GM21619 (cell line): ENCODE results near the gene DNALI1.
"Not testable (repeated sequence)": the region's sequence is repeated elsewhere in the genome, so short reads cannot be mapped to it uniquely, and the experiment has no call there.

Experiments used
- ATAC-seq: cut with Tn5 transposase; IDR thresholded peaks from one replicate; pipeline ENCODE4 v1.9.1; 2021; ENCODE audit not compliant: unreplicated experiment

The DNALI1 gene

DNA sequence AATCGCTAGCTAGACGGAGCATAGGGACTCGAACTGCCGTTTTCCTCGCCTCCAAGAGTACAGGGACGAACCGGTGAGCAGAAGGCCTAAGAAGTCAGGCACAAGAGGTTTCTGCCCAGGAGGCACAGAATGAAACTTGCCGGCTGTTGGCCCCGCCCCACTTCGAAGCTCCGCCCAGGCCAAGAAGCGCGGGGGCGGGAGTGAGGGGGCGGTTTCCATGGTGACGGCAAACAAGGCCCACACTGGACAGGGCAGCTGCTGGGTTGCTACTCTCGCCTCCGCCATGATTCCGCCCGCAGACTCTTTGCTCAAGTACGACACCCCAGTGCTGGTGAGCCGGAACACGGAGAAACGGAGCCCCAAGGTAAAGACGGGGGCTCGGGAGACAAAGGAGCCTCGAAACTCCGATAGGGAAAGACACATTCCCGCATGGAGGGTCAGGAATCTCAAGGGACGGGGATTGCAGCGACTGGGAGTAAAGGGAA is at the start of gene DNALI1:
Gene DNALI1 (plus strand): TSS at position 229 of the 485 bp plus-strand sequence. CDS start 55 bp downstream, at position 284.
- no peak for ATAC-seq

DNA sequence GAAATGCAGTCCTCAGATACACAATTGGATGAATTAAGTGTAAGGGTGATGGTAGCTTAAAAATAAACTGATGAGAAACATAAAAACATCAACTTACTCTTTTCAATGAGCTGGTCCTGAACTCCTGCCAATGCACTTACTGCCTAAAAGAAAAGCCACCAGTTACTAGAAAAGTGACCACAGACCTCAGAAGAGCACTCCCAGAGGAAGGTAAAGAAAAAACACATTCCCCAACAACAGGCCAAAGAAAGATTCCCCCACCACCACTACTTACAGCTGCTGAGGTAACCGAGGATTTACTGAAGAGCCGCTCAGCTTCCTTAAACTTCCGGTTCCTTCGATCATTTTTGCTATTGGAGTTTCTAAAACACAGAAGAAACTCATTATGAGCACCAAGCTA is 47.6 kb upstream of the DNALI1 start:
- ATAC-seq, result no peak

DNA sequence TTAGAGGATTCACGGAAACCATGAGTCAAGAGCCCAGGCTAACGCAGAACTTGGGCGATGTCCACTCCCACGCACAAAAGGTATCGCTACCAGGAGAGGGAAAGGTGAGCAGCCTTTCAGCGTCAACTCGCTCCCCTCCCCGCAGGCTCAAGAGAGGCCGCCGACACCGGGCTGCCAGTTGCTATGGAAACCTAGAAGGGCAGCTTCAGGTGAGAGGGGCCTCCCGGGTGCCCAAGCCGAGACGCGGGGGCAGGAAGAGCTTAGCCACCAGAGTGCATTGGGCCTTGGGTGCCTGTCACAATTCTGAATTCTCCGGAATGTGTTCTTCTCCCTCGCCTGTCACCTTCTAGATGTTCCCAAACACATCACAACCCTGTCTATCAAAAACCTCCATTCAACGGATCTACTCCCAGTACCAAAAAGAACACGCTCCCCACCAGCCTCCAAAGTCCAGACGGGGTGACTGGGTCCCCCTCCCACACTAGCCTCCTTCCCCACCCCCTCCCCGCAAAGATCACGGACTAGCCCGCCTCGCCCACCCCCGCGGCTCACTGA is 42.9 kb upstream of the DNALI1 start:
- ATAC-seq, result no peak

DNA sequence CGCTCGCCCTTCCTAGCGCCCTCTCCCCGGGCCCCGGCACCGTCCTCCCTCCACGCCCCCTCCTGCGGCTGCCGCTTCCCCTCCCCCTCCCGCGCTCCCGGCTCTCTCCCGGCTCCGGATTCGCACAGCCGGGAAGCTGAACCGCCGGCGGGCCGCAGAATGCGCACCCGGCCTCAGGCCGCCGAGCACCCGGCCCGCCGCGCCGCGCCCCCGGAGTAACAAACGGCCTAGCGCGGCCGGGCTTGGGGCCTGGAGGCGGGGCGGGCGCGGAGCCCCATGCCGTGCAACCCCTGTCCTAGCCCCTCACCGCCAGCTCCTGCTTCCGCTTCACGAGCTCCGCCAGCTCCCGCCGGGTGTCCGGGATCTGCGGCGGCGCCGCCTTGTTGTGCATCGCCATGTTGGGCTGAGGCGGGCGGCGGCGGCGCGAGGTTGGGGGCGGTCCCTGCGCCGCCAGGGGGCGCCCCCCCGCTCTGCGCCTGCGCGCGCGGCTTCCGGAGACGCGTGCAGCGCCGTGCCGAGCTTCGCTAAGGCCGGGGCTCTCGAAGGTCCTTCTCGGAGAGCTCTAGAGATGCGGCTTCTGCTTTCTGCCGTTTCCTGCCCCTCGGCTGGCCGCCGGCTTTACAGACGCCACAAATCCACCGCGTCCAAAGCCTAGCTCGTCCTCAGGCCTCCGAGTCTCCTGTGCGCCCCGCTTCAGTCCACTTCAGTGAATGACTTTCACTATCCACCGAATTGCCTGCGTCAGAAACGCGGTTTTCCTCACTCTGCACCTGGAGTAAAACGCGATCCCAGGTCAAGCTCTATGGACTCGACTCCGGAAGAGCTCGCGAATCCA is 42.2 kb upstream of the DNALI1 start, which contains the start of gene MEAF6:
Gene MEAF6 (minus strand): TSS at position 417 of the 835 bp plus-strand sequence. CDS start 20 bp downstream, at position 397.
- ATAC-seq, result peak; percentile 86

DNA sequence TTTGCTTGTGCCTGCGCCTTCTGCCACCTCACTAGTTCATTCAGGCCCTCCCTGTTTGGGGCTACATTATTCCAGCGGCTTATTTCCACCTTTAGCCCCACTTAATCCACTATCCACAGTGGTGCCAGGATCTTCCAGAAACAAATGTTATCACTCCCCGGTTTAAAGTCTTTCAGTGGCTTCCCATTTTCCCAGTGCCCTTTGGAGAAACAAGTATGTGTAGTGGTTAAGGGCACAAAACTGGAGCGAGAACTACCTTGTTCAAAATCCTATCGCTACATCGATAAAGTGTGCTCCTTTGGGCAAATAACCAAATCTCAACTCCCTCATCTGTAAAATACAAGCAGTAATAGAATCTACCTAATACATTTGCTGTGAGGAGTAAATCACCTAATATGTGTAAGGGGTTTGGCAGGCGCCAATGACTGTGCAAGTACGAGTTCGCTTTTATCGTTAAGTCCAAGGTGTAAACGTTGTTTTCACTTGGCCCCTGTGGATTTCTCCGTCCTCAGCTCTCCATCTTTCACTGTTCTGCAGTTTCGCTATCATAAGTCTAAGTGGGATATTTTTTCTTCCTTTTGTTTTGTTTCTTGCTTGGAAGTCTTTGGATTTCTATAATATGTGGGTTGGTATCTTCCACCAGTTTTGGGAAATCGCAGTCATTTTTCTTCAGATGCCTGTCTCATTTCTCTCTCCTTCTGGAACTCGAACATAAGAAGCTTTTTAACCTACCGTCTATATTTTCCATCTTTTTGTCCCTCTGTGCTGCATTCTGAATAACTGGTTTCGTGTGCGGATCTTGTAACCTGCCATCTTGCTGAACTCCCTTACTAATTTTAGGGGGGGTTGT is 41.3 kb upstream of the DNALI1 start:
- ATAC-seq, result no peak

DNA sequence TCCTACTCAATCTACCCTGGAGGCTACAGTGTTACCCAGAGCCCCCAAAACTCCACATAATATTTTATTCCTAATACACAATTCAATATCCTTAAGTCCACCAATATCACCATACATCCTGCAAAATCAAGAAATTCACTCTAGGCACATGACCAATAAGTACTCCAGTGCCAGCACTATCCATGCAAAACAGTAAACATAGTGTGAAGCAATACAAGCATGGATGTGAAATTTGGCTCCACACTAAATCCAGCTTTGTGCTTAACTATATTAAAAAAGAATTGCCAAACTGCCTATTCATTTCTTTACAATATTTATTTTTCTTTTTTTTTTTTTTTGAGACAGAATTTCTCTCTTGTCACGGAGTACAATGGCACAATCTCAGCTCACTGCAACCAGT is 39.2 kb upstream of the DNALI1 start:
- ATAC-seq, result no peak

DNA sequence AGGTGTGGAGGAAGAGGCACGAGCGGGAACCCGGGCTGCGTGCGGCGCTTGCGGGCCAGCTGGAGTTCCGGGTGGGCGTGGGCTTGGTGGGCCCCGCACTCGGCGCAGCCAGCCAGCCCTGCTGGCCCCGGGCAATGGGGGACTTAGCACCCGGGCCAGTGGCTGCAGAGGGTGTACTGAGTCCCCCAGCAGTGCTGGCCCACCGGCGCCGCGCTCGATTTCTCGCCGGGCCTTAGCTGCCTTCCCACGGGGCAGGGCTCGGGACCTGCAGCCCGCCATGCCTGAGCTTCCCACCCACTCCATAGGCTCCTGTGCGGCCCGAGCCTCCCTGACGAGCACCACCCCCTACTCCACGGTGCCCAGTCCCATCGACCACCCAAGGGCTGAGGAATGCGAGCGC is 38.5 kb upstream of the DNALI1 start:
- not testable (repeated sequence) for ATAC-seq

DNA sequence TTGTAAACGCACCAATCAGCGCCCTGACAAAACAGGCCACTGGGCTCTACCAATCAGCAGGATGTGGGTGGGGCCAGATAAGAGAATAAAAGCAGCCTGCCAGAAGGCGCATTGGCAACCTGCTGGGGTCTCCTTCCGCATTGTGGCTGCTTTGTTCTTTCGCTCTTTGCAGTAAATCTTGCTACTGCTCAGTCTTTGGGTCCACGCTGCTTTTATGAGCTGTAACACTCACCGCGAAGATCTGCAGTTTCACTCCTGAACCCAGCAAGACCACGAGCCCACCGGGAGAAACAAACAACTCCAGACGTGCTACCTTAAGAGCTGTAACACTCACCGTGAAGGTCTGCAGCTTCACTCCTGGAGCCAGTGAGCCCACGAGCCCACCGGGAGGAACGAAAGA is 37.8 kb upstream of the DNALI1 start:
- ATAC-seq, result not testable (repeated sequence)

DNA sequence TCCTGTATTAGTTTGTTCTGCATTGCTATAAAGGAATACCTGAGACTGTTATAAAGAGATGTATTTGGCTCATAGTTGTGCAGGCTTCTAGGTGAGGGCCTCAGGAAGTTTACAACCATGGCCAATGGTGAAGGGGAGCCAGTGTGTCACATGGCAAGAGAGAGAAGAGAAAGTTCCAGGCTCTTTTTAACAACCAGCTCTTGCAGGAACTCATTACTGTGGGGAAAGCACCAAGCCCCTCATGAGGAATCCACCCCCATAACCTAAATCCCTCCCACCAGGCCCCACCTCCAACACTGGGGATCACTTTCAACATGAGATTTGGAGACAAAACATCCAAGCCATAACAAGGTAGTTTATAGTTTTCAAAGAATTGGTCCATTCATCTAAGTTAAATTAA is 37.1 kb upstream of the DNALI1 start:
- no peak for ATAC-seq

DNA sequence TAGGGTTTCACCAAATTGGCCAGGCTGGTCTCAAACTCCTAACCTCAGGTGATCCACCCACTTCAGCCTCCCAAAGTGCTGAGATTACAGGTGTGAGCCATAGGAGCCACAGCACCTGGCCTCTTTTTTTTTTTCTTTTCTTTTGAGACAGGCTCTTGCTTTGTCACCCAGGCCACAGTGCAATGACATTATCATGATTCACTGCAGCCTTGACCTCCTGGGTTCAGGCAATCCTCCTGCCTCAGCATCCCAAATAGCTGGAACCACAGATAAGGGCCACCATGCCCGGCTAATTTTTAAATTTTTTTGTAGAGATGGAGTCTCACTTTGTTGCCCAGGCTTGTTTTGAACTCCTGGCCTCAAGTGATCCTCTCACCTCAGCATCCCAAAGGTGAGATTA is 26.9 kb upstream of the DNALI1 start:
- not testable (repeated sequence) for ATAC-seq

DNA sequence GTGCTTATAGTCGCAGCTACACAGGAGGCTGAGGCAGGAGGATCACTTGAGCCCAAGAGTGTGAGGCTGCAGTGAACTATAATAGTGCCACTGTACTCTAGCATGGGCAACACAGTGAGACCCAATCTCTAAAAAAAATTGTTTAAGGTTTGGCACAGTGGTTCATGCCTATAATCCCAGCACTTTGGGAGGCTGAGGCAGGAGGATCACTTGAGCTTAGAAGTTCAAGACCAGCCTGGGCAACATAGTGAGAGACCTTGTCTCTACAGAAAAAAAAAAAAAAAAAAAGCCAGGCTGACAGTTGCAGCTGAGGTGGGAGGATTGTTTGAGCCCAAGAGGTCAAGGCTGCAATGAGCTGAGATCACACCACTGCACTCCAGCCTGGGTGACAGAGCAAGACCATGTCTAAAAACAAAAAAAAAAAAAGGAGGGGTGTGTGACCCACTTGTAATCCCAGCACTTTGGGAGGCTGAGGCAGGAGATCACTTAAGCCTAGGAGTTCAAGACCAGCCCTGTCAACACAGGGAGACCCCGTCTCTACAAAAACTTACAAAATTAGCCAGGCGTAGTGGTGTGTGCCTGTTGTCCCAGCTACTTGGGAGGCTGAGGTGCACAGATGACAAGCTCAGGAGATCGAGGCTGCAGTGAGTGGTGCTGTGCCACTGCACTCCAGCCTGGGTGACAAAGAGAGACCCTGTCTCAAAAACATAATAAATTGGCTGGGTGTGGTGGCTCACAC is 24.2 kb upstream of the DNALI1 start:
- ATAC-seq, result not testable (repeated sequence)

DNA sequence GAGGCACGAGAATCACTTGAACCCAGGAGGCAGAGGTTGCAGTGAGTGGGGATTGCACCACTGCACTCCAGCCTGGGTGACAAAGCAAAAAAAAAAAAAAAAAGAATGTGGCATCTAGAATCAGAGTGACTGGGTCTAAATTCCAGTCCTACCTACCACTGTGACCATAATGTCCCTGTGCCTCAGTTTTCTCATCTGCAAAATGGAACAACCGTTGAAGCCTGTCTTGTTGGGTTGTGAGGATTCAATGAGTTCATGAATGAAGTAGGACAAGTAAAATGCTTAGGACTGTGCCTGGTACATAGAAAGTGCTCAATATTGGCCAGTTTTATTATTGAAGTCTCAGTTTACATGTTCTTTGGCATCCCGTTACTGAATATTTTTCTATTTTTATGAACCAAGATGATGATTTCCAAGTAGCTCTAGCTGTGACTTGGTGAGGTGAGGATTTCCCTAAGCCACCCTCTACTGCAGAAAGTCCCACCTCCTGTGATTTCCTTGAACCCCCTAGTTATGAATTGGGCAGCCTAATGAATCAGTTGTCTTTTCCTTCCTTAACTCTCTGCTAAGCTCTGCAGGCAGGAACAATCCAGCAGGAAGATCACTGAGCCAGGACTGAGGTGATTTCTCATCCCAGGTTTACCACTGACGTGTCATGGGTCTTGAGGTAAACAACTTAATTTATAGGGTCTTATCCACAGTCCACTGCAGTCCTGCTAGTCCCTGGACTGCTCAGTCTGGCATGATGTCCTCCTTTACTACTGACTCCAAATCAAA is 23.2 kb upstream of the DNALI1 start:
- no peak for ATAC-seq

DNA sequence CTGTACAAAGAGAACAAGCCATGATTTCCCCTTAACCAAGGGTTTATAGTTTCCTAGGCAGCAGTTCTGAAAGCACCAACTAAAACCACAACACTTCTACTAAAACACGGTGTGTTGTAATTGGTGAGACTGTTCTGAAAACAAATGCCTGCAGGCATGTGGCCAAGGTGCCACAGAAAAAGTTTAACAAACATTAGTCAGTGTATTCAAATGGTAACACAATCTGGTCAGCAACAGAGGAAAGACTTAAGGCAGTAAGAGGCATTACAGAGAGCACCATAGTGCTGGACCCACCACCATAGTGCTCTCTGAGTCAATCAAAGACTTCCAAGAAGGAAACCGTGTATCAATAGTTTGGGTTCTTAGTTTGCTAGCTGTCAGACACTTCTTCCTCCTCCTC is 19.4 kb upstream of the DNALI1 start:
- no peak for ATAC-seq

DNA sequence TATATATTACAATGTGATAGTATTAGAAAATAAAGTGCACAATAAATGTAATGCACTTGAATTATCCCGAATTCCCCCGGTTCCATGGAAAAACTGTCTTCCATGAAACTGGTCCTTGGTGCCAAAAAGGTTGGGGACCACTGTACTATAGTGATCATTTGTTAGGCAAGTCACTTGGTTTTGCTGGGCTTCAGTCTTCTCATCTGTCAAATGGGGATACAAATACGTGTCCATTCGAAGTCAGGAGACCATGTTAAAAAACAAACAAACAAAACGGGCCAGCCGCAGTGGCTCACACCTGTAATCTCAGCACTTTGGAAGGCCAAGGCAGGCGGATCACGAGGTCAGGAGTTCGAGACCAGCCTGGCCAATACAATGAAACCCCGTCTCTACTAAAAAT is 17.6 kb upstream of the DNALI1 start:
- ATAC-seq, result not testable (repeated sequence)

DNA sequence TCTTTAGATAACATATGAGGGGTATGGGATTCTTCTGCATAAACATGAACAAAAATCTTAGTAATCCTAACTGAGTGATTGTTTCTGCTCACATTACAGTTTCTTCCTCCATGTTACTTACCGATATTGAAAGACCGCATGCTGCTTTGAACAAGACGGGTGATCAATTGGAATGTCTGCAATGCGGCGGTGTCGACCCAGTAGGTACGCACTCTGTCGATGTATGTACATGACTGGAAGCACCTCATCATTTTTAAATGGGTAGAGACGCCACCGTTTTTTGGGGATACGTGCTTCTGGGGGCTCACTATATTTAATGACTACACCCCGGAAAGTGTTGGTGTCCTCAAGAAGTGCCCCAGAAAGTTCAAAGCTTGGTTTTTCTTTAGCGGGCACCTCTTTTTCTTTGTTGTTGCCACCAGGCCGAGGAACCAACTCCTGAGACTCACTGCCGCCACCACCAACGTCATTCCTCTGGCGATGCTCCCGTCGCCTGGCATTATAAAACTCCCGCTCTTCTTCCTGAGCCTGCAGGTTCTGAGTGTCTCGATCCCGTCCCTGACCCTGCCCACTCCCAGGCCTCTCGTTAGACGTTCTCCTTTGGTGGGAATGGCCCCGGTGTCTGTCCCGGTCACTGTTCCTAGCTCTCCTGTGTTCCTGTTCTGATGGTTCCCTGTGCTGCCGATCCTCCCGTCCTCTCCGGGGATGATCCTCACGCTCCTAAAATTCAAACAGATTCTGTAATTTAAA is 16.5 kb upstream of the DNALI1 start:
- no peak for ATAC-seq

DNA sequence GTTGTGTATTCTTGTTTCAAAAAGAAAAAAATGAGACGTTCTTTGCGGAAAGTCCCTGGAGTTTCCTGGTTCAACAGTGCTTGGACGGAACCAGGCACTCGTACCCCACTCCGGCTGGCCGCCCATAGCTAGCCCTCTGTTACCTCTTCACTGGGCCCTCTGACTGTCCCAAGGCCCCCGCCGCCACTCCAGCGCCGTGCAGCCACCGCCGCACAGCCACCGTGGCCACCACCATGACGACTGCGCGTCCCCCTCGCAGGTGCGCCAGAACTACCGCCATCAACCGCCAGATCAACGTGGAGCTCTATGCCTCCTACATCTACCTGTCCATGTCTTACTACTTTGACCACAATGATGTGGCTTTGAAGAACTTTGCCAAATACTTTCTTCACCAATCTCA is 12.2 kb upstream of the DNALI1 start:
- ATAC-seq, result no peak

DNA sequence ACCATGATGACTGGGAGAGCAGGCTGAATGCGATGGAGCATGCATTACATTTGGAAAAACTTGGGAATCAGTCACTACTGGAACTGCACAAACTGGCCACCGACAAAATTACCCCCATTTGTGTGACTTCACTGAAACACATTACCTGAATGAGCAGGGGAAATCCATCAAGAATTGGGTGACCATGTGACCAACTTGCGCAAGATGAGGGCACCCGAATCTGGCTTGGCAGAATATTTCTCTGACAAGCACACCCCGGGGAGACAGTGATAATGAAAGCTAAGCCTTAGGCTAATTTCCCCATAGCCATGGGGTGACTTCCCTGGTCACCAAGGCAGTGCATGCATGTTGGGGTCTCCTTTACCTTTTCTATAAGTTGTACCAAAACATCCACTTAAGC is 11.7 kb upstream of the DNALI1 start:
- no peak for ATAC-seq

DNA sequence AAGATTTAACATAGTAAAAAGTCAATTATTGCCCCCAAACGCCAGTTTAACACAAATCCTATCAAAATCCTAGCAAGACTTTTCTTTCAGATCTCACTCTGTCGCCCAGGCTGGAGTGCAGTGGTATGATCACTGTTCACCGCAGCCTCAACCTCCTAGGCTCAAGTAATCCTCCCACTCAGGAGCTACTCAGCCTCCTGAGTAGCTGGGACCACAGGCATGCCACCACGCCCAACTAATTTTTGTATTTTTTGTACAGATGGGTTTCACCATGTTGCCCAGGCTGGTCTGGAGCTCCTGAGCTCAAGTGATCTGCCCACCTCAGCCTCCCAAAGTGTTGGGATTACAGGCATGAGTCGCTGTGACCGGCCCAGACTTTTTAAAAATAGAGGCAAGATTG is 7.4 kb upstream of the DNALI1 start:
- ATAC-seq, result no peak

DNA sequence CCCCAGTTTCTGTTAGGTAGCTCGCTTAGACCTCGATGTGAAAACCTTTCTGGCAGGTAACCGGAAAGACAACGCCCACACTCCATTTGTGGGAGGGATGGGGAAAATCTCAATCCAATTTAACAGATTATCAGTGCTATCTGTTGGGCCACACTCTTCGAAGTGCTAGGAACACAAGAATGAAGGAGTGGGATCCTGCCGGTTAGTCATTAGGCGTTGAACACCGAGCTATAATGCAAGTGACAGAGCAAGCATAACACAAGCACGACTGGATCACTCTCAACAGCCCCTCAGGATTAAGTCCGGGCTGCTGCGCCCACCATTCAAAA is 3.2 kb upstream of the DNALI1 start:
- no peak for ATAC-seq
